ENCODE data around the gene NADK. TPM values are rescaled to one million over a fixed set of nuclear protein-coding genes. Genes with fewer than 3 reads are reported as not detected.

The NADK gene
- total and polyA plus RNA-seq, 2 of the 13 experiments (the other 11 are each of a cell fraction or from before 2014, with no cell fraction given), result 56.6 to 60.1 TPM

GRCh38 chr1:1777583-1777899, 729 bp downstream of the NADK start (continued):
- TF ChIP-seq, protein P1, sequence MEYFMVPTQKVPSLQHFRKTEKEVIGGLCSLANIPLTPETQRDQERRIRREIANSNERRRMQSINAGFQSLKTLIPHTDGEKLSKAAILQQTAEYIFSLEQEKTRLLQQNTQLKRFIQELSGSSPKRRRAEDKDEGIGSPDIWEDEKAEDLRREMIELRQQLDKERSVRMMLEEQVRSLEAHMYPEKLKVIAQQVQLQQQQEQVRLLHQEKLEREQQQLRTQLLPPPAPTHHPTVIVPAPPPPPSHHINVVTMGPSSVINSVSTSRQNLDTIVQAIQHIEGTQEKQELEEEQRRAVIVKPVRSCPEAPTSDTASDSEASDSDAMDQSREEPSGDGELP (IDR thresholded peaks at IDR 0.05; ENCODE audit: borderline replicate concordance, low read depth), result no peak
- TF ChIP-seq ARID2 (CRISPR knock-in tag; IDR thresholded peaks at IDR 0.05; ENCODE audit: borderline replicate concordance) (no peak), ZNF124 (CRISPR knock-in tag; IDR thresholded peaks at IDR 0.05) (0 out of 2 replicates have a peak, but pooled peaks have one; percentile 15), KAT8 (CRISPR knock-in tag; IDR thresholded peaks at IDR 0.05) (0 out of 2 replicates have a peak, but pooled peaks have one; percentile 17), ZNF263 (CRISPR knock-in tag; IDR thresholded peaks at IDR 0.05) (peak; percentile 35; the same call in 1 of the 2 replicates), EP300 (IDR thresholded peaks at IDR 0.05; ENCODE audit: low read depth in 2 of 2, low read length in 2 of 2) (no peak), EP300 (CRISPR knock-in tag; IDR thresholded peaks at IDR 0.05; ENCODE audit: borderline replicate concordance) (no peak), ZNF839 (CRISPR knock-in tag; IDR thresholded peaks at IDR 0.05; ENCODE audit: borderline replicate concordance) (no peak), ZNF567 (CRISPR knock-in tag; IDR thresholded peaks at IDR 0.05; ENCODE audit: borderline replicate concordance) (no peak), JDP2 (CRISPR knock-in tag; IDR thresholded peaks at IDR 0.05; ENCODE audit: borderline replicate concordance) (no peak), ZNF614 (CRISPR knock-in tag; IDR thresholded peaks at IDR 0.05; ENCODE audit: borderline replicate concordance) (no peak), ZNF34 (CRISPR knock-in tag; IDR thresholded peaks at IDR 0.05; ENCODE audit: borderline replicate concordance) (no peak), BRCA1 (CRISPR knock-in tag; IDR thresholded peaks at IDR 0.05) (0 out of 2 replicates have a peak, but pooled peaks have one; percentile 45), BORCS8-MEF2B (CRISPR knock-in tag; IDR thresholded peaks at IDR 0.05) (no peak), ZNF777 (CRISPR knock-in tag; IDR thresholded peaks at IDR 0.05) (no peak), U2AF1 (optimal IDR thresholded peaks at IDR 0.05; ENCODE audit: low read depth, low read length) (no peak), ZNF362 (CRISPR knock-in tag; IDR thresholded peaks at IDR 0.05; ENCODE audit: borderline replicate concordance) (peak; percentile 35; the same call in 1 of the 2 replicates), SUZ12 (IDR thresholded peaks at IDR 0.05; ENCODE audit: low read depth, low read length) (no peak), ZNF337 (CRISPR knock-in tag; IDR thresholded peaks at IDR 0.05; ENCODE audit: borderline replicate concordance, low read depth) (peak; percentile 20; the same call in 1 of the 2 replicates), FOXA3 (CRISPR knock-in tag; IDR thresholded peaks at IDR 0.05) (no peak), KLF13 (CRISPR knock-in tag; IDR thresholded peaks at IDR 0.05) (no peak), ZNF703 (CRISPR knock-in tag; IDR thresholded peaks at IDR 0.05; ENCODE audit: borderline replicate concordance) (no peak), ZSCAN21 (CRISPR knock-in tag; IDR thresholded peaks at IDR 0.05; ENCODE audit: borderline replicate concordance) (no peak)
- TF ChIP-seq, protein P2, sequence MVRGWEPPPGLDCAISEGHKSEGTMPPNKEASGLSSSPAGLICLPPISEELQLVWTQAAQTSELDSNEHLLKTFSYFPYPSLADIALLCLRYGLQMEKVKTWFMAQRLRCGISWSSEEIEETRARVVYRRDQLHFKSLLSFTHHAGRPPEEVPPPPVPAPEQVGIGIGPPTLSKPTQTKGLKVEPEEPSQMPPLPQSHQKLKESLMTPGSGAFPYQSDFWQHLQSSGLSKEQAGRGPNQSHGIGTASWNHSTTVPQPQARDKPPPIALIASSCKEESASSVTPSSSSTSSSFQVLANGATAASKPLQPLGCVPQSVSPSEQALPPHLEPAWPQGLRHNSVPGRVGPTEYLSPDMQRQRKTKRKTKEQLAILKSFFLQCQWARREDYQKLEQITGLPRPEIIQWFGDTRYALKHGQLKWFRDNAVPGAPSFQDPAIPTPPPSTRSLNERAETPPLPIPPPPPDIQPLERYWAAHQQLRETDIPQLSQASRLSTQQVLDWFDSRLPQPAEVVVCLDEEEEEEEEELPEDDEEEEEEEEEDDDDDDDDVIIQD (CRISPR knock-in tag; IDR thresholded peaks at IDR 0.05; ENCODE audit: low read depth), result no peak
- TF ChIP-seq, protein P3, sequence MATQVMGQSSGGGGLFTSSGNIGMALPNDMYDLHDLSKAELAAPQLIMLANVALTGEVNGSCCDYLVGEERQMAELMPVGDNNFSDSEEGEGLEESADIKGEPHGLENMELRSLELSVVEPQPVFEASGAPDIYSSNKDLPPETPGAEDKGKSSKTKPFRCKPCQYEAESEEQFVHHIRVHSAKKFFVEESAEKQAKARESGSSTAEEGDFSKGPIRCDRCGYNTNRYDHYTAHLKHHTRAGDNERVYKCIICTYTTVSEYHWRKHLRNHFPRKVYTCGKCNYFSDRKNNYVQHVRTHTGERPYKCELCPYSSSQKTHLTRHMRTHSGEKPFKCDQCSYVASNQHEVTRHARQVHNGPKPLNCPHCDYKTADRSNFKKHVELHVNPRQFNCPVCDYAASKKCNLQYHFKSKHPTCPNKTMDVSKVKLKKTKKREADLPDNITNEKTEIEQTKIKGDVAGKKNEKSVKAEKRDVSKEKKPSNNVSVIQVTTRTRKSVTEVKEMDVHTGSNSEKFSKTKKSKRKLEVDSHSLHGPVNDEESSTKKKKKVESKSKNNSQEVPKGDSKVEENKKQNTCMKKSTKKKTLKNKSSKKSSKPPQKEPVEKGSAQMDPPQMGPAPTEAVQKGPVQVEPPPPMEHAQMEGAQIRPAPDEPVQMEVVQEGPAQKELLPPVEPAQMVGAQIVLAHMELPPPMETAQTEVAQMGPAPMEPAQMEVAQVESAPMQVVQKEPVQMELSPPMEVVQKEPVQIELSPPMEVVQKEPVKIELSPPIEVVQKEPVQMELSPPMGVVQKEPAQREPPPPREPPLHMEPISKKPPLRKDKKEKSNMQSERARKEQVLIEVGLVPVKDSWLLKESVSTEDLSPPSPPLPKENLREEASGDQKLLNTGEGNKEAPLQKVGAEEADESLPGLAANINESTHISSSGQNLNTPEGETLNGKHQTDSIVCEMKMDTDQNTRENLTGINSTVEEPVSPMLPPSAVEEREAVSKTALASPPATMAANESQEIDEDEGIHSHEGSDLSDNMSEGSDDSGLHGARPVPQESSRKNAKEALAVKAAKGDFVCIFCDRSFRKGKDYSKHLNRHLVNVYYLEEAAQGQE (IDR thresholded peaks at IDR 0.05; ENCODE audit: borderline replicate concordance in 1 of 2, low read depth in 1 of 2, low read length in 2 of 2), result no peak

Data from HepG2 (cell line).